ENCODE data around the gene GAL3ST1. TPM values are rescaled to one million over a fixed set of nuclear protein-coding genes. Genes with fewer than 3 reads are reported as not detected.

The GAL3ST1 gene
- total and polyA plus RNA-seq, 2 donors (not counting 1 experiment from before 2014, with no cell fraction given) = 0.06 to 0.17 TPM

DNA sequence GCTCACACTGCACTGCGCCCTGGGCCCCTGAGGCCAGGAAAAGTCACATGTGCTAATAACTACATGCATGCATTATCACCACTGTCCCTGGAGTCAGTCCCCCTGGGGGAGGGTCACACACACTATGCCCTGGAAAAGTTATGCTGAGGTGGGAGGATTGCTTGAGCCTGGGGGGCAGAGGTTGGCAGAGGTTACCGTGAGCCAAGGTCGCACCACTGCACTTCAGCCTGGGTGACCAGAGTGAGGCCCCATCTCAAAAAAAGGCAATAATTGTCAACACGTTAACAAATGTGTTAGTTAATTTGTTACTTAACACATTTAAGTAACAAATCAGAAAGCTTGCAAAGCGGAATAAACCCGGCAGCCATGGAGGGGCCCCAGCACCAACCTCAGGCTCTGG is 14.6 kb downstream of the GAL3ST1 start:
- Histone ChIP-seq H3K9me3 (ENCODE audit: control insufficient read depth, insufficient read depth, low read depth, low read length) (no peaks in the 10 kb centered on the region), H3K36me3 (ENCODE audit: control insufficient read depth, insufficient read depth, low read length) (no peaks in the 10 kb centered on the region), H3K9ac (ENCODE audit: insufficient read depth, low read length) (no peak overlapping the region), H3K27ac (ENCODE audit: insufficient read depth, low read length) (no peak overlapping the region), H3K79me2 (ENCODE audit: control insufficient read depth, insufficient read depth, low read length) (no peaks in the 10 kb centered on the region), H3K27me3 (ENCODE audit: control insufficient read depth, insufficient read depth, low read length) (no peaks in the 10 kb centered on the region), H3K4me3 (replicated peaks in 1 of 4; ENCODE audit: control extremely low read depth in 1 of 4, insufficient read depth in 1 of 4, low read depth in 3 of 4, low read length in 4 of 4) (no peak overlapping the region), H3K4me1 (ENCODE audit: control insufficient read depth, extremely low read depth, insufficient read depth, low read length) (no peaks in the 10 kb centered on the region), H3K4me2 (ENCODE audit: extremely low read depth, insufficient read depth, low read length) (no peak overlapping the region), H2AFZ (ENCODE audit: low read length) (no peak overlapping the region), H4K20me1 (ENCODE audit: control insufficient read depth, extremely low read depth, insufficient read depth, low read length) (no peaks in the 10 kb centered on the region)
- TF ChIP-seq, protein P1, sequence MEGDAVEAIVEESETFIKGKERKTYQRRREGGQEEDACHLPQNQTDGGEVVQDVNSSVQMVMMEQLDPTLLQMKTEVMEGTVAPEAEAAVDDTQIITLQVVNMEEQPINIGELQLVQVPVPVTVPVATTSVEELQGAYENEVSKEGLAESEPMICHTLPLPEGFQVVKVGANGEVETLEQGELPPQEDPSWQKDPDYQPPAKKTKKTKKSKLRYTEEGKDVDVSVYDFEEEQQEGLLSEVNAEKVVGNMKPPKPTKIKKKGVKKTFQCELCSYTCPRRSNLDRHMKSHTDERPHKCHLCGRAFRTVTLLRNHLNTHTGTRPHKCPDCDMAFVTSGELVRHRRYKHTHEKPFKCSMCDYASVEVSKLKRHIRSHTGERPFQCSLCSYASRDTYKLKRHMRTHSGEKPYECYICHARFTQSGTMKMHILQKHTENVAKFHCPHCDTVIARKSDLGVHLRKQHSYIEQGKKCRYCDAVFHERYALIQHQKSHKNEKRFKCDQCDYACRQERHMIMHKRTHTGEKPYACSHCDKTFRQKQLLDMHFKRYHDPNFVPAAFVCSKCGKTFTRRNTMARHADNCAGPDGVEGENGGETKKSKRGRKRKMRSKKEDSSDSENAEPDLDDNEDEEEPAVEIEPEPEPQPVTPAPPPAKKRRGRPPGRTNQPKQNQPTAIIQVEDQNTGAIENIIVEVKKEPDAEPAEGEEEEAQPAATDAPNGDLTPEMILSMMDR (conservative IDR thresholded peaks at IDR 0.05 in 1 of 2, IDR thresholded peaks at IDR 0.05 in 1 of 2; ENCODE audit: low read depth in 1 of 2, low read length in 2 of 2) = no peak
- no peak for DNase-seq (ENCODE audit: low read depth in 2 of 2)

DNA sequence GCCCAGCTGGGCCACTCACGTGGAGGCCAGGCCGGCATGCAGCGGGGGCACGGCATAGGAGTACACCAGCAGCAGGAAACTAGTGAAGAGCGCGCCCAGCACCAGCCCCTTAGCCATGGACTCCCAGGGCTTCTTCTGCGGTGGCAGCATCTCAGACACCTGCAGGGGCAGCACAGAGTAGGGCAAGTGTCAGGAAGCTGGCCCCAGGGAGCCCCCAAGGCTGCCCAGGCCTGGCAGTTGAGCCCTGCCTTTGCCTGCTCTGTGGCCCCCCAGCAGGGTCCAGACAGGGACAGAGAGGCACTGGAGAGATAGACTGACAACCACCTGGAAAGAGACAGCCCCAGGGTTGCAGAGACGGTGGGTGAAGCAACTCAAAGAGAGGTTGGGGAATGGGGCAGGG is 17.2 kb downstream of the GAL3ST1 start:
- H3K9me3 ChIP-seq (ENCODE audit: control insufficient read depth, insufficient read depth, low read depth, low read length) = no peaks in the 10 kb centered on the region
- H3K79me2 ChIP-seq (ENCODE audit: control insufficient read depth, insufficient read depth, low read length) = no peaks in the 10 kb centered on the region
- H3K36me3 ChIP-seq (ENCODE audit: control insufficient read depth, insufficient read depth, low read length) = no peaks in the 10 kb centered on the region
- H3K4me3 ChIP-seq (replicated peaks in 1 of 4; ENCODE audit: control extremely low read depth in 1 of 4, insufficient read depth in 1 of 4, low read depth in 3 of 4, low read length in 4 of 4) = no peak overlapping the region
- no peak overlapping the region for H3K27ac ChIP-seq (ENCODE audit: insufficient read depth, low read length)
- no peaks in the 10 kb centered on the region for H3K4me1 ChIP-seq (ENCODE audit: control insufficient read depth, extremely low read depth, insufficient read depth, low read length)
- no peaks in the 10 kb centered on the region for H4K20me1 ChIP-seq (ENCODE audit: control insufficient read depth, extremely low read depth, insufficient read depth, low read length)
- no peaks in the 10 kb centered on the region for H3K27me3 ChIP-seq (ENCODE audit: control insufficient read depth, insufficient read depth, low read length)
- no peak overlapping the region for H3K4me2 ChIP-seq (ENCODE audit: extremely low read depth, insufficient read depth, low read length)
- no peak for TF ChIP-seq EZH2 (IDR thresholded peaks at IDR 0.05; ENCODE audit: low read length, missing control alignments)
- TF ChIP-seq, protein P1 (conservative IDR thresholded peaks at IDR 0.05 in 1 of 2, IDR thresholded peaks at IDR 0.05 in 1 of 2; ENCODE audit: low read depth in 1 of 2, low read length in 2 of 2) = no peak
- H2AFZ ChIP-seq (ENCODE audit: low read length) = no peak overlapping the region
- no peak for DNase-seq (ENCODE audit: low read depth in 2 of 2)
- no peak overlapping the region for H3K9ac ChIP-seq (ENCODE audit: insufficient read depth, low read length)

DNA sequence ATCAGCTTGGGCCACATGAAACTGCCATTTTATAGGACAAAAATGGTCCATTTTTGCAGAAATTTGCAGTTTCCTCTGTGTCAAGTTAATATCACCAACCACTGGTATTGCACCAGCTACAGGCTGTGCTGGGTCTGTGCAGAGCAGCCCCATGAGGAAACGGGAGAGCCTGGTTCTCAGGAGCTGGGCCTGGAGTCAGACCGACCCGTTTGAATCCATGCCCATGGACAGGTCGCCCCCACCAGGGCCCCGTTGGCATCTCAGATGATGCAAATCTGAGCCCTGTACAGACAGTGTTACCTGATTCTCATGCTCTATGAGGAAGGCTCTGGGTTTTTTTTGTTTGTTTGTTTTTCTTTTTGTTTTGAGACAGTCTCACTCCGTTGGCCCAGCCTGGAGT is 18.1 kb downstream of the GAL3ST1 start:
- Histone ChIP-seq H2AFZ (ENCODE audit: low read length) (no peak overlapping the region), H3K9ac (ENCODE audit: insufficient read depth, low read length) (no peak overlapping the region), H3K27me3 (ENCODE audit: control insufficient read depth, insufficient read depth, low read length) (no peaks in the 10 kb centered on the region), H4K20me1 (ENCODE audit: control insufficient read depth, extremely low read depth, insufficient read depth, low read length) (no peaks in the 10 kb centered on the region), H3K4me1 (ENCODE audit: control insufficient read depth, extremely low read depth, insufficient read depth, low read length) (no peaks in the 10 kb centered on the region), H3K4me3 (replicated peaks in 1 of 4; ENCODE audit: control extremely low read depth in 1 of 4, insufficient read depth in 1 of 4, low read depth in 3 of 4, low read length in 4 of 4) (no peak overlapping the region), H3K27ac (ENCODE audit: insufficient read depth, low read length) (no peak overlapping the region), H3K4me2 (ENCODE audit: extremely low read depth, insufficient read depth, low read length) (no peak overlapping the region), H3K36me3 (ENCODE audit: control insufficient read depth, insufficient read depth, low read length) (no peaks in the 10 kb centered on the region), H3K79me2 (ENCODE audit: control insufficient read depth, insufficient read depth, low read length) (no peaks in the 10 kb centered on the region), H3K9me3 (ENCODE audit: control insufficient read depth, insufficient read depth, low read depth, low read length) (no peaks in the 10 kb centered on the region)
- TF ChIP-seq, protein P1 (conservative IDR thresholded peaks at IDR 0.05 in 1 of 2, IDR thresholded peaks at IDR 0.05 in 1 of 2; ENCODE audit: low read depth in 1 of 2, low read length in 2 of 2) = no peak
- no peak for TF ChIP-seq EZH2 (IDR thresholded peaks at IDR 0.05; ENCODE audit: low read length, missing control alignments)
- DNase-seq (ENCODE audit: low read depth in 2 of 2) = no peak
